Neural cell (in vitro differentiated cells): ENCODE data around the gene CHTF18. TPM values are rescaled to one million over a fixed set of nuclear protein-coding genes. Genes with fewer than 3 reads are reported as not detected.
"Not testable (repeated sequence)": the region's sequence is repeated elsewhere in the genome, so short reads cannot be mapped to it uniquely, and the experiment has no call there.

Experiments
- H2AFZ ChIP-seq: fragments of 200-600, 300-800 bp; sonication (generic), shearing (Covaris generic); 2 replicates; pipeline ENCODE4 v1.6.0; 2014; ENCODE audit warnings: low read depth, mild to moderate bottlenecking, antibody characterized with exemption, low read length, moderate library complexity
- H3F3A ChIP-seq: fragments of 200-600 bp; shearing (Covaris generic); 2 replicates; pipeline ENCODE4 v1.6.1; 2016; ENCODE audit warnings: mild to moderate bottlenecking, moderate library complexity, mixed read lengths, antibody characterized with exemption, low read length; ENCODE audit not compliant: insufficient read depth, poor library complexity, severe bottlenecking
- H3K27ac ChIP-seq: fragments of 200-600, 300-800 bp; sonication (generic), shearing (Covaris generic); 2 replicates; pipeline ENCODE4 v1.5.1; 2014; ENCODE audit warnings: mild to moderate bottlenecking, low read length, moderate library complexity
- H3K27me3 ChIP-seq: fragments of 300-800, 200-600 bp; sonication (generic), shearing (Covaris generic); 2 replicates; pipeline ENCODE4 v1.6.0; 2014; ENCODE audit warnings: mild to moderate bottlenecking, low read depth, low read length, moderate library complexity; ENCODE audit not compliant: insufficient read depth
- H3K36me3 ChIP-seq: fragments of 300-800, 200-600 bp; sonication (generic), shearing (Covaris generic); 2 replicates; pipeline ENCODE4 v1.5.1; 2014; ENCODE audit warnings: mild to moderate bottlenecking, antibody characterized with exemption, low read length, moderate library complexity; ENCODE audit not compliant: insufficient read depth
- H3K4me2 ChIP-seq: fragments of 300-800, 200-600 bp; sonication (generic), shearing (Covaris generic); 2 replicates; pipeline ENCODE4 v1.6.0; 2014; ENCODE audit warnings: mild to moderate bottlenecking, low read length
- H3K4me3 ChIP-seq: fragments of 300-800, 200-600 bp; sonication (generic), shearing (Covaris generic); 2 replicates; pipeline ENCODE4 v1.5.1; 2014; ENCODE audit warnings: mild to moderate bottlenecking, low read length, moderate library complexity
- H3K79me2 ChIP-seq: fragments of 200-600 bp; shearing (Covaris generic); replicated peaks from 2 replicates; pipeline ENCODE4 v1.6.0; 2014; ENCODE audit warnings: mild to moderate bottlenecking, low read length, moderate library complexity; ENCODE audit not compliant: insufficient read depth
- H3K9ac ChIP-seq: fragments of 300-800, 200-600 bp; sonication (generic), shearing (Covaris generic); 2 replicates; pipeline ENCODE4 v1.6.1; 2016; ENCODE audit warnings: mild to moderate bottlenecking, low read length, mixed read lengths
- H3K9me2 ChIP-seq: fragments of 200-600 bp; shearing (Covaris generic); 2 replicates; pipeline ENCODE4 v1.6.1; 2016; ENCODE audit warnings: mild to moderate bottlenecking, low read length, mixed read lengths; ENCODE audit not compliant: insufficient read depth
- H3K9me3 ChIP-seq: fragments of 200-600, 300-800 bp; sonication (generic), shearing (Covaris generic); 2 replicates; pipeline ENCODE4 v1.6.1; 2016; ENCODE audit warnings: mild to moderate bottlenecking, mixed run types, low read length, moderate library complexity, mixed read lengths
- H4K20me1 ChIP-seq: fragments of 200-600 bp; shearing (Covaris generic); 2 replicates; pipeline ENCODE4 v1.6.1; 2016; ENCODE audit warnings: mild to moderate bottlenecking, mixed run types; ENCODE audit not compliant: insufficient read depth
- EP300 ChIP-seq: fragments of 450-650 bp; conservative IDR thresholded peaks from 2 replicates; pipeline ENCODE4 v1.6.1; 2014; ENCODE audit warnings: antibody characterized with exemption, mild to moderate bottlenecking, moderate library complexity; ENCODE audit not compliant: poor library complexity, severe bottlenecking
- EZH2 ChIP-seq: fragments of 200-600, 300-800 bp; shearing (Covaris generic), sonication (generic); IDR thresholded peaks from 2 replicates; pipeline ENCODE4 v1.6.1; 2014; ENCODE audit warnings: antibody characterized with exemption, low read length, borderline replicate concordance, mild to moderate bottlenecking; ENCODE audit not compliant: insufficient read depth, poor library complexity, severe bottlenecking
- MXI1 ChIP-seq: fragments of 450-650 bp; conservative IDR thresholded peaks from 2 replicates; pipeline ENCODE4 v1.6.1; 2014; ENCODE audit warnings: antibody characterized with exemption, mild to moderate bottlenecking; ENCODE audit not compliant: poor library complexity, severe bottlenecking
- POLR2AphosphoS5 ChIP-seq: IDR thresholded peaks from 2 replicates; pipeline ENCODE4 v1.6.1; 2012
- RAD21 ChIP-seq: fragments of 450-650 bp; conservative IDR thresholded peaks from 2 replicates; pipeline ENCODE4 v1.6.1; 2014; ENCODE audit warnings: antibody characterized with exemption, mild to moderate bottlenecking, moderate library complexity
- REST ChIP-seq: IDR thresholded peaks from 2 replicates; pipeline ENCODE4 v1.6.1; 2012; ENCODE audit warnings: borderline replicate concordance
- SMC3 ChIP-seq: fragments of 450-650 bp; conservative IDR thresholded peaks from 2 replicates; pipeline ENCODE4 v1.6.1; 2014; ENCODE audit warnings: antibody characterized with exemption, mild to moderate bottlenecking, moderate library complexity; ENCODE audit not compliant: poor library complexity
- TAF1 ChIP-seq: IDR thresholded peaks from 2 replicates; pipeline ENCODE4 v1.6.1; 2012; ENCODE audit warnings: low read depth
- polyA plus RNA-seq: library from polyadenylated mRNA; depleted of rRNA; stranded (reverse); fragments of >200 nt; gene quantifications from 2 replicates; pipeline ENCODE4 v1.2.3, GENCODE V29; 2014
- TF ChIP-seq, protein P1 (sequence below): fragments of 450-650 bp; IDR thresholded peaks from 2 replicates; pipeline ENCODE4 v1.5.1; 2014; ENCODE audit warnings: antibody characterized with exemption, mild to moderate bottlenecking, moderate library complexity; ENCODE audit not compliant: poor library complexity, severe bottlenecking

Gene CHTF18
- polyA plus RNA-seq, 1 donor from 2014 or later = 31.2 TPM

DNA sequence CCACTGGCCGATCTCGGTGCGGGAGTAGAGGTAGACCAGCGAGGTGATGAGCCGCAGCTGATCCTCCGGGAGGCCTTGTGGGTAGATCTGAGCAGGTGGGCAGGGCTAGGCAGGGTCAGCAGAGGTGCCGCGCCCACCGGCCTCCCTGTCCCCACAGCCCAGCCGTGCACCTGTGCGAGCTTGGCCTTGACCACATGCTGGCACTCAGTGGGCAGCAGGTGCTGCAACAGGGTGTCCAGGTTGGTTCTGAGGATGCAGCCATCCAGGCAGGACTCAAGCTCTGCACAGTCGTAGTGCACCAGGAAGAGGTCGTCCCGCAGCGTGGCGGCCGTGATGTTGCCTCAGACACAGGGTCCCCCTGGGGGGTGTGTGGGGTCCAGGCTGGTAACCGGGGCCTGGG is 15.5 kb upstream of the CHTF18 start:
- no peaks in the 10 kb centered on the region for H4K20me1 ChIP-seq
- H3K4me3 ChIP-seq = no peak overlapping the region
- H3K9ac ChIP-seq = no peak overlapping the region
- no peaks in the 10 kb centered on the region for H3K9me2 ChIP-seq
- no peak overlapping the region for H2AFZ ChIP-seq
- H3K79me2 ChIP-seq = no peaks in the 10 kb centered on the region
- no peak overlapping the region for H3K4me2 ChIP-seq
- H3K27ac ChIP-seq = no peak overlapping the region
- H3F3A ChIP-seq = no peaks in the 10 kb centered on the region
- H3K9me3 ChIP-seq = no peaks in the 10 kb centered on the region
- no peaks in the 10 kb centered on the region for H3K27me3 ChIP-seq
- no peak for TF ChIP-seq EP300
- TF ChIP-seq, protein P1, sequence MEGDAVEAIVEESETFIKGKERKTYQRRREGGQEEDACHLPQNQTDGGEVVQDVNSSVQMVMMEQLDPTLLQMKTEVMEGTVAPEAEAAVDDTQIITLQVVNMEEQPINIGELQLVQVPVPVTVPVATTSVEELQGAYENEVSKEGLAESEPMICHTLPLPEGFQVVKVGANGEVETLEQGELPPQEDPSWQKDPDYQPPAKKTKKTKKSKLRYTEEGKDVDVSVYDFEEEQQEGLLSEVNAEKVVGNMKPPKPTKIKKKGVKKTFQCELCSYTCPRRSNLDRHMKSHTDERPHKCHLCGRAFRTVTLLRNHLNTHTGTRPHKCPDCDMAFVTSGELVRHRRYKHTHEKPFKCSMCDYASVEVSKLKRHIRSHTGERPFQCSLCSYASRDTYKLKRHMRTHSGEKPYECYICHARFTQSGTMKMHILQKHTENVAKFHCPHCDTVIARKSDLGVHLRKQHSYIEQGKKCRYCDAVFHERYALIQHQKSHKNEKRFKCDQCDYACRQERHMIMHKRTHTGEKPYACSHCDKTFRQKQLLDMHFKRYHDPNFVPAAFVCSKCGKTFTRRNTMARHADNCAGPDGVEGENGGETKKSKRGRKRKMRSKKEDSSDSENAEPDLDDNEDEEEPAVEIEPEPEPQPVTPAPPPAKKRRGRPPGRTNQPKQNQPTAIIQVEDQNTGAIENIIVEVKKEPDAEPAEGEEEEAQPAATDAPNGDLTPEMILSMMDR = no peak
- no peaks in the 10 kb centered on the region for H3K36me3 ChIP-seq

- no peak overlapping the region for H3K4me3 ChIP-seq
- no peaks in the 10 kb centered on the region for H3K9me3 ChIP-seq
- H3F3A ChIP-seq = no peaks in the 10 kb centered on the region
- H3K79me2 ChIP-seq = no peaks in the 10 kb centered on the region
- no peaks in the 10 kb centered on the region for H3K9me2 ChIP-seq
- H3K36me3 ChIP-seq = no peaks in the 10 kb centered on the region
- no peak overlapping the region for H3K4me2 ChIP-seq
- no peaks in the 10 kb centered on the region for H4K20me1 ChIP-seq
- no peak overlapping the region for H2AFZ ChIP-seq
- no peak overlapping the region for H3K9ac ChIP-seq
- no peak for TF ChIP-seq POLR2AphosphoS5
- H3K27me3 ChIP-seq = no peaks in the 10 kb centered on the region
- no peak overlapping the region for H3K27ac ChIP-seq
Observed at GRCh38 chr16:774086-775001, 14.1 kb upstream of the CHTF18 start.

- Histone ChIP-seq H3K27me3 (no peaks in the 10 kb centered on the region), H3F3A (no peaks in the 10 kb centered on the region), H3K27ac (no peak overlapping the region), H3K36me3 (no peaks in the 10 kb centered on the region), H3K9me2 (no peaks in the 10 kb centered on the region), H3K4me2 (no peak overlapping the region), H3K79me2 (no peaks in the 10 kb centered on the region), H3K9ac (no peak overlapping the region), H2AFZ (no peak overlapping the region), H3K4me3 (no peak overlapping the region), H4K20me1 (no peaks in the 10 kb centered on the region), H3K9me3 (no peaks in the 10 kb centered on the region)
- no peak for TF ChIP-seq POLR2AphosphoS5
- no peak for TF ChIP-seq SMC3
- TF ChIP-seq EP300 = no peak
- TF ChIP-seq, protein P1 = no peak
- no peak for TF ChIP-seq RAD21
- TF ChIP-seq TAF1 = no peak
- TF ChIP-seq EZH2 = no peak
- TF ChIP-seq MXI1 = no peak
- no peak for TF ChIP-seq REST
Observed at GRCh38 chr16:775236-775796, 13.1 kb upstream of the CHTF18 start.

GRCh38 chr16:776298-776697 is 12.1 kb upstream of the CHTF18 start:
- H4K20me1 ChIP-seq, H3K9me3 ChIP-seq, H3K4me2 ChIP-seq, H3K36me3 ChIP-seq, H3F3A ChIP-seq, H2AFZ ChIP-seq, H3K27ac ChIP-seq, H3K9me2 ChIP-seq, H3K4me3 ChIP-seq, H3K27me3 ChIP-seq, H3K9ac ChIP-seq, H3K79me2 ChIP-seq: not testable (repeated sequence)
